ENCODE results near the gene DNAJC1. TPM values are rescaled to one million over a fixed set of nuclear protein-coding genes. Genes with fewer than 3 reads are reported as not detected.
"Not testable (repeated sequence)": the region's sequence is repeated elsewhere in the genome, so short reads cannot be mapped to it uniquely, and the experiment has no call there.

Gene DNAJC1
- total RNA-seq, 2 experiments from 2014 or later = 22.3 to 23.0 TPM

DNA sequence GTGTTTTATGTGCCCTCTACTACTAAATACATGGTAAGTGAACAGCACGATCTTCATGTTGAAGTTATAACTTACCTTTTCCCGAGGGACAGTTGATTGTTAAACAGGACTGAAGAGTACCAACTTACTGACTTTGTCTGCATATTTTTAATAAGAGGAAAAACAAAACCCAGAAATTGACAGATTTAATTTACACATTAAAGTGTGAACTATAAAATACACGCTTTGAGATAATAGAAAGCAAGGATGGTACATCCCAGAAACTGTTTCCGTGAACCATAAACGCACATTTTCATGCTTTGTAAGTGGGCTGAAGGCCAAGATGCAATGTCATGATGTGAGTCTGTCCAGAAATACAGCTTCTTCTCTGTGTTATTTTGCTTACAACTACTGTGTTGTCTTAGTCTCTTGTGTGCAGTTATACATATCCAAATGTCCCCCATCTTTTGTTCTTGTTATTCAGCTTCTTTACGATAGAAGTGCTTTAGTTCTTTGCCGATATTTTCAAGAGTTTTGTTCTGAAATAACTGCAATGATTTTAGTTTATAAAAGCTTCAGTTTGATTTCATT is 279.4 kb downstream of the DNAJC1 start:
- H3K9me3 Mint-ChIP-seq = no peaks in the 10 kb centered on the region
- DNase-seq (no peak), ATAC-seq (ENCODE audit: low read depth) (no peak)
- POLR2A ChIA-PET = interaction anchor here (1.4 kb wide), 1 partner anchor 9 kb away, joined by 4 read pairs; no protein-coding TSS in a partner anchor
- no peak overlapping the region for H3K4me3 Mint-ChIP-seq
- no peak overlapping the region for H3K27ac Mint-ChIP-seq
- no peaks in the 10 kb centered on the region for H3K27me3 Mint-ChIP-seq
- peaks cover 22% of the 10 kb centered on the region for H3K4me1 Mint-ChIP-seq
- peaks cover 20% of the 10 kb centered on the region for H3K36me3 Mint-ChIP-seq

GRCh38 chr10:21722209-21722608 is 281.3 kb downstream of the DNAJC1 start:
- DNase-seq = no peak

DNA sequence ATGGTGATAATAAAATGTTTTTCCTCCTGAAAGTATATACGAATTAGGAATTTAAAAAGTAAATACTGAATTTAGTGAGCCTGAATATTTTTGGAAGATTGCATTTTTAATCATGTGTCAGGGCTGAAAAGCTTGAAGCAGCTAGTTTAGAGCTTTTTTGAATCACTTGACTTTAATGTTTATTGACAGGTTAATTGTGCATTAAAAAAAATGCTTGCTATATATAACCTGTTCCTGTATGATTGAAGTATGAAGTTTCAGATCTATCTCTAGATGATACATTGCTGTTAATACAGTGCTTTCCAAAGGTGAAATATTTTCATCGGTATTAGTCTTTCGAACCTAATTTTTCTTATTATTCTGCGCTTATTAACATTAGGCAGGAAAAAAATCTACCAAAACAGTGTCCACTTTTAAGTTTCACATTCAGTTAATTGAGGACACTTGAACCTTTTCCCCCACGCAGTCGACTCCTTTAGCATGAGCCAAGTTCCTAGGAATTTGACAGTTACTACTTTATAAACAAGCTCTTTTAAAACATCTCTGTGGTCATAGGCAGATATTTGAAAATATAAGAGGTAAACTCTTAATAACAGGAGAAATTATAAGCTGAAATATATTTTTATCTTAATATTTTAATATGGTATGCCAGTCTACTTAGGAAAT is 282.4 kb downstream of the DNAJC1 start:
- H3K27me3 Mint-ChIP-seq = no peaks in the 10 kb centered on the region
- DNase-seq = no peak
- no peak overlapping the region for H3K27ac Mint-ChIP-seq
- POLR2A ChIA-PET = interaction anchor here (0.6 kb wide), 1 partner anchor 232 kb away, joined by 6 read pairs; no protein-coding TSS in a partner anchor
- H3K9me3 Mint-ChIP-seq = no peaks in the 10 kb centered on the region
- H3K36me3 Mint-ChIP-seq = peaks cover 12% of the 10 kb centered on the region
- no peak overlapping the region for H3K4me3 Mint-ChIP-seq
- H3K4me1 Mint-ChIP-seq = peaks cover 16% of the 10 kb centered on the region
- ATAC-seq (ENCODE audit: low read depth) = no peak

More at GRCh38 chr10:21722209-21722608, 281.3 kb downstream of the DNAJC1 start:
- peaks cover 18% of the 10 kb centered on the region for H3K4me1 Mint-ChIP-seq
- no peaks in the 10 kb centered on the region for H3K9me3 Mint-ChIP-seq
- no peak overlapping the region for H3K4me3 Mint-ChIP-seq
- POLR2A ChIA-PET = interaction anchor here (0.5 kb wide), 1 partner anchor 27 kb away, joined by 3 read pairs; no protein-coding TSS in a partner anchor
- ATAC-seq (ENCODE audit: low read depth) = no peak
- no peak overlapping the region for H3K27ac Mint-ChIP-seq
- peaks cover 17% of the 10 kb centered on the region for H3K36me3 Mint-ChIP-seq
- H3K27me3 Mint-ChIP-seq = no peaks in the 10 kb centered on the region

DNA sequence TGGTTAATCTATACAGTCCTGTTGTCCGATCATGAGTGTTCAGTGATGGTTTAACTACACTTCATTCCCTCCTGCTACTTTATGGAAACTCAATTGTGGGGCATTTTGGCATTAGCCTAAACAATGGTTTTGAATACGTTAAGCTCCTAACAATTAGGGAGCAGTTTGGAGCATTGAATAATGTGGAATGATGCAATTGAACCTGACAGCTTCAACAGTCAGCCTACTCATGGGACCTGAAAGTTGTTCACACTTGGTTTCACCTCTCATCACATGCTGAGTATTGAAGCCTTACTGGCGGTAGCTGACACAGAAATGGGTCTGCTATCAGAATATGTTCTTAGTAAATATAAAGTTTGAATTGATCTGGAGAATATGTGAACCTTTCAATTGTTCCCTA is 283.4 kb downstream of the DNAJC1 start:
- peaks cover 16% of the 10 kb centered on the region for H3K36me3 Mint-ChIP-seq
- DNase-seq = no peak
- ATAC-seq (ENCODE audit: low read depth) = no peak
- H3K27me3 Mint-ChIP-seq = no peaks in the 10 kb centered on the region
- peaks cover 15% of the 10 kb centered on the region for H3K4me1 Mint-ChIP-seq
- H3K27ac Mint-ChIP-seq = no peak overlapping the region
- H3K4me3 Mint-ChIP-seq = no peak overlapping the region
- POLR2A ChIA-PET = no interaction called here
- H3K9me3 Mint-ChIP-seq = no peaks in the 10 kb centered on the region

DNA sequence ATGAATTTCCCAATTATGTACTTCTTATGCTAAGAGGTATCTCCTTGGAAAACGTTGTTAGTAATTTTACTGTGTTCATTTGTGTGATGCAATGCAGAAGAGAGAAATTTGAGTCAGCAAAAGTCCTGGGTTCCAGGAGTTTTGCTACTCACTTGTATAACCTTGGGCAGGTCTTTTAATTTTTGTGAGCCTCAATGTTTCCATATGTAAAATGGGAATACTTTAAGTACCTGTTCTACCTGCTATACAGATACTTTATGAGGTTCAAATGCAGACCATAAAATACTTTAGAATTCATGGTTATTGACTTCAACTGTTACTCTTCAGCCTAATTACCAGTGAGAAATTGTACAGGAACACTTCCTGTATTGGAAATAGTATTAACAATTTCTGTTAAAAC is 284.0 kb downstream of the DNAJC1 start:
- no peak overlapping the region for H3K27ac Mint-ChIP-seq
- DNase-seq = no peak
- peaks cover 19% of the 10 kb centered on the region for H3K36me3 Mint-ChIP-seq
- H3K4me1 Mint-ChIP-seq = peaks cover 9% of the 10 kb centered on the region
- no peaks in the 10 kb centered on the region for H3K9me3 Mint-ChIP-seq
- POLR2A ChIA-PET = no interaction called here
- no peaks in the 10 kb centered on the region for H3K27me3 Mint-ChIP-seq
- ATAC-seq (ENCODE audit: low read depth) = no peak
- H3K4me3 Mint-ChIP-seq = no peak overlapping the region

DNA sequence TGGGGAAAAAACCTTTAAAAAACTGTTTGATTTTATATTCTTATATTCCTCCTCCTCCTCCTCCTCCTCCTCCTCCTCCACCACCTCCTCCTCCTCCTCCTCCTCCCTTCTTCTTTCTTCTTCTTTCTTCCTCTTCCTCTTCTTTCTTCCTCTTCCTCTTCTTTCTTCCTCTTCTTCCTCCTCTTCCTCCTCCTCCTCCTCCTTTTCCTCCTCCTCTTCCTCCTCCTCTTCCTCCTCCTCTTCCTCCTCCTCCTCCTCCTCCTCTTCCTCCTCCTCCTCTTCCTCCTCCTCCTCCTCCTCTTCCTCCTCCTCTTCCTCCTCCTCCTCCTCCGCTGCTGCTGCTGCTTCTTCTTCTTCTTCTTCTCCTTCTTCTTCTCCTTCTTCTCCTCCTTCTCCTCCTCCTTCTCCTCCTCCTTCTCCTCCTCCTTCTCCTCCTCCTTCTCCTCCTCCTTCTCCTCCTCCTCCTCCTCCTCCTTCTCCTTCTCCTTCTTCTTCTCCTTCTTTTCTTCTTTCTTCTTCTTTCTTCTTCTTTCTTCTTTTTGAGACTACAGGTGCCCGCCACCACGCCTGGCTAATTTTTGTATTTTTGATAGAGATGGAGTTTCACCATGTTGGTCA is 286.0 kb downstream of the DNAJC1 start:
- H3K4me1 Mint-ChIP-seq; H3K4me3 Mint-ChIP-seq; POLR2A ChIA-PET; H3K27ac Mint-ChIP-seq; DNase-seq; H3K27me3 Mint-ChIP-seq; ATAC-seq (ENCODE audit: low read depth); H3K9me3 Mint-ChIP-seq: not testable (repeated sequence)
- H3K36me3 Mint-ChIP-seq = peaks cover 25% of the 10 kb centered on the region

GRCh38 chr10:21715531-21716195 is 287.9 kb downstream of the DNAJC1 start:
- peaks cover 27% of the 10 kb centered on the region for H3K36me3 Mint-ChIP-seq
- H3K4me3 Mint-ChIP-seq = no peak overlapping the region
- DNase-seq = no peak
- POLR2A ChIA-PET = interaction anchor here (0.5 kb wide), 1 partner anchor 191 kb away, joined by 3 read pairs; no protein-coding TSS in a partner anchor
- peaks cover 6% of the 10 kb centered on the region for H3K4me1 Mint-ChIP-seq
- H3K27me3 Mint-ChIP-seq = no peaks in the 10 kb centered on the region
- no peaks in the 10 kb centered on the region for H3K9me3 Mint-ChIP-seq
- ATAC-seq (ENCODE audit: low read depth) = no peak
- no peak overlapping the region for H3K27ac Mint-ChIP-seq

DNA sequence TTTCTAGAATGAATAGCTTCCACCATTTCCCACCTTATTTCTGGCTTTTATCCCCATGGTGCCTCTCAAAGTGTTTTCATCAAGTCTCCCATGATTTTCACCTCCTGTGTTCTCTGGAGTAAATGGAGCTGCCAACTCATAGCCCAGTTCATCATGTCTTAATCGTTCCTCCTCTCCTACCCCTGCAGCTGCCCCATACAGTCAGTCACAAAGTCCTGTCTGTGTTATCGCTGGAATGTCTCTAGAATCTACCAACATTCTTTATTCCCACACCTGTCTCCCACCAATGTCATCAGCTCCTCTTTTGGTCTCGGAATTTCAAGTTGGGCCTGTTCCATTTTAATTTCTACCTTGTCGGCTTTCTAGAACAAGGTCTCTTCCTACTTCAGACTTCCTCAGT is 290.6 kb downstream of the DNAJC1 start:
- no peaks in the 10 kb centered on the region for H3K9me3 Mint-ChIP-seq
- peaks cover 6% of the 10 kb centered on the region for H3K4me1 Mint-ChIP-seq
- DNase-seq (no peak), ATAC-seq (ENCODE audit: low read depth) (no peak)
- POLR2A ChIA-PET = no interaction called here
- no peak overlapping the region for H3K27ac Mint-ChIP-seq
- peaks cover 30% of the 10 kb centered on the region for H3K36me3 Mint-ChIP-seq
- H3K4me3 Mint-ChIP-seq = no peak overlapping the region
- no peaks in the 10 kb centered on the region for H3K27me3 Mint-ChIP-seq

GRCh38 chr10:21707498-21707897 is 296.0 kb downstream of the DNAJC1 start:
- no peak for ATAC-seq (ENCODE audit: low read depth)
- H3K4me1 Mint-ChIP-seq = peaks cover 15% of the 10 kb centered on the region
- H3K4me3 Mint-ChIP-seq = no peak overlapping the region
- no peaks in the 10 kb centered on the region for H3K27me3 Mint-ChIP-seq
- H3K36me3 Mint-ChIP-seq = peaks cover 25% of the 10 kb centered on the region
- POLR2A ChIA-PET = no interaction called here
- no peaks in the 10 kb centered on the region for H3K9me3 Mint-ChIP-seq
- DNase-seq = no peak
- H3K27ac Mint-ChIP-seq = no peak overlapping the region

Other genes starting within 250 kb of the DNAJC1 start
- gene EBLN1, start 214.3 kb upstream of the DNAJC1 start, total RNA-seq = not detected